Measurements from ENCODE around the gene GRIK5.
A peak's percentile ranks its signal among the peaks of the same experiment; 100 is the strongest.

The GRIK5 gene

GRCh38 chr19:42113641-42114348 is 43.8 kb upstream of the GRIK5 start:
- H3K4me3 ChIP-seq (ENCODE audit: low read depth, low read length): no peak overlapping the region
- TF ChIP-seq CTCF (IDR thresholded peaks at IDR 0.05; ENCODE audit: low read depth, low read length, missing control alignments): peak; percentile 33
- DNase-seq (ENCODE audit: low read depth): no peak

GRCh38 chr19:42111811-42112210 is 41.8 kb upstream of the GRIK5 start:
- no peak for DNase-seq (ENCODE audit: low read depth)
- no peak overlapping the region for H3K4me3 ChIP-seq (ENCODE audit: low read depth, low read length)
- TF ChIP-seq CTCF (IDR thresholded peaks at IDR 0.05; ENCODE audit: low read depth, low read length, missing control alignments): no peak

- TF ChIP-seq CTCF (IDR thresholded peaks at IDR 0.05; ENCODE audit: low read depth, low read length, missing control alignments): no peak
- no peak overlapping the region for H3K4me3 ChIP-seq (ENCODE audit: low read depth, low read length)
- DNase-seq (ENCODE audit: low read depth): no peak
These were observed 41.4 kb upstream of the GRIK5 start for GRCh38 chr19:42111384-42111783.

GRCh38 chr19:42110658-42111057 is 40.7 kb upstream of the GRIK5 start:
- H3K4me3 ChIP-seq (ENCODE audit: low read depth, low read length): no peak overlapping the region
- DNase-seq (ENCODE audit: low read depth): no peak
- TF ChIP-seq CTCF (IDR thresholded peaks at IDR 0.05; ENCODE audit: low read depth, low read length, missing control alignments): no peak

- TF ChIP-seq CTCF (IDR thresholded peaks at IDR 0.05; ENCODE audit: low read depth, low read length, missing control alignments): no peak
- H3K4me3 ChIP-seq (ENCODE audit: low read depth, low read length): no peak overlapping the region
- no peak for DNase-seq (ENCODE audit: low read depth)
These were observed 39.9 kb upstream of the GRIK5 start for GRCh38 chr19:42109896-42110295.

GRCh38 chr19:42108527-42109389 is 38.8 kb upstream of the GRIK5 start:
- peak; percentile 100 for TF ChIP-seq CTCF (IDR thresholded peaks at IDR 0.05; ENCODE audit: low read depth, low read length, missing control alignments)
- H3K4me3 ChIP-seq (ENCODE audit: low read depth, low read length): no peak overlapping the region
- peak; percentile 82 for DNase-seq (ENCODE audit: low read depth)

Measured in GM12864 (cell line).